HT1080 (cell line): ENCODE measurements around the gene MT1M. TPM values are rescaled to one million over a fixed set of nuclear protein-coding genes. Genes with fewer than 3 reads are reported as not detected.
A peak's percentile ranks its signal among the peaks of the same experiment; 100 is the strongest.

ENCODE experiments used
- DNase-seq: peaks from one replicate; pipeline ENCODE4 v3.0.0-alpha.2; 2015; ENCODE audit warnings: low read depth
- total RNA-seq: library from RNA; depleted of rRNA; stranded (reverse); fragments of >200 nt; shearing (Covaris generic); gene quantifications from 2 replicates; pipeline ENCODE4 v1.2.3, GENCODE V29; 2014

Gene MT1M
- total RNA-seq, 1 experiment from 2014 or later, result not detected

GRCh38 chr16:56626685-56627084, 5.8 kb upstream of the MT1M start:
- no peak for DNase-seq

- no peak for DNase-seq
Measured at GRCh38 chr16:56628486-56629350, 3.7 kb upstream of the MT1M start.

GRCh38 chr16:56629531-56629930, 2.9 kb upstream of the MT1M start:
- no peak for DNase-seq

GRCh38 chr16:56630134-56630533, 2.3 kb upstream of the MT1M start:
- DNase-seq, result no peak

- DNase-seq, result no peak
Measured at GRCh38 chr16:56631197-56631596, 1.3 kb upstream of the MT1M start.

DNA sequence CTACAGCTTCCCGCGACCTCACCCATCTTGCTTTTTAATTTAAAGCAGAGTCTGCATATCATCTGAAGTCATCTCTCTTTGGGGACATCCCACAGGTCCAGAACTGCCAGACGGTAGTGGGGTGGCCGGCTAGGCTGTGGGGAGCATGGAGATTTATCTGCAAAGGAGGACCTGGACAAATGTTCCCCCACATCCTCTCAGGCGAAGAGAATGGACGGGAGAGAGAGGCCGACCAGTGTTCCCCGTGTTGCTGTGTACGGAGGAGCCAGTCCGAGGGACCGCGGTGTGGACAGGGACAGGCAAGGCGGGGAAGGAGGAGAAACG, 665 bp upstream of the MT1M start:
- DNase-seq, result no peak

- DNase-seq, result no peak
Measured at GRCh38 chr16:56632848-56633365, 448 bp downstream of the MT1M start.

DNA sequence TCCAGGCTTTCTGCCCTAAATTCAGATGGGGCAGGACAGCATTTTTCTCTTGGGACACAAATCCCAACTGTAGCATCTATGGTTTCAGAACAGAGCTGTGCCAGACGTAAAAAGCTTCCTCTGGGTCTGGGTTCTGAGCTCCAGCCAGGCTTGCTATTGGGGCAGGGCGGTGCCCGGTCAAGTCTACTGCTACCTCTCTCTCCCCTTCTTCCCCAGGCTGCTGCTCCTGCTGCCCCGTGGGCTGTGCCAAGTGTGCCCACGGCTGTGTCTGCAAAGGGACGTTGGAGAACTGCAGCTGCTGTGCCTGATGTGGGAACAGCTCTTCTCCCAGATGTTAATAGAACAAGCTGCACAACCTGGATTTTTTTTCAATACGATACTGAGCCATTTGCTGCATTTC, 1.1 kb downstream of the MT1M start:
- DNase-seq, result no peak

GRCh38 chr16:56634715-56635440, 2.4 kb downstream of the MT1M start:
- DNase-seq, result no peak

DNA sequence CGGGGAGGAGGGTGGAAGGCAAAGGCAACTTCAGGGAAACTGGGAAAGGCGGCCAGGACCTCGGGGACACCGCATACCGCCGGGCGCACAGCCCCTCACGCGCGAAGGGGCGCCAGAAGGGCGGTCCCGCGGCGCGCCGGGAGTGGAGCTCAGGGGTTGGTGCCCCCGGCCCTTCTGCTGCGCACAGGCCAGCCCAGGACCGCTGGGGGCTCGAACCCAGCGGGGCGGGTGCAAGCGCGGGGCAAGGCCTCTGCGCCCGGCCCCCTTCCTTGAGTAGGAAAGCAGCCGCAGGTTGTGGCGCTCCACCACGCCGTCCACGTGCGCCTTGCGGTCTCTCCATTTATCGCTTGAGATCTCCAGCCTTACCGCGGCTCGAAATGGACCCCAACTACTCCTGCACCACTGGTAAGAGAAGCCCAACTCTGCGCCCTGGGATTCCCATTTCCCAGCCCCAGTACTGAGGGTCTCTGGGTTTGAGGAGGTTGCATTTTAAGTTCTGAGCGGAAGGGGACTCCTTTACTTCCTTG, 3.0 kb downstream of the MT1M start:
- DNase-seq, result no peak

- DNase-seq, result no peak
Measured at GRCh38 chr16:56636616-56637413, 4.4 kb downstream of the MT1M start.

GRCh38 chr16:56637814-56638750, 5.6 kb downstream of the MT1M start, which contains the start of gene MT1A:
MT1A (plus strand) TSS chr16:56638666; CDS start chr16:56638739, 73 bp downstream.
- DNase-seq, result no peak

GRCh38 chr16:56639045-56639444, 6.6 kb downstream of the MT1M start:
- no peak for DNase-seq

GRCh38 chr16:56640076-56640475, 7.6 kb downstream of the MT1M start:
- DNase-seq, result no peak

DNA sequence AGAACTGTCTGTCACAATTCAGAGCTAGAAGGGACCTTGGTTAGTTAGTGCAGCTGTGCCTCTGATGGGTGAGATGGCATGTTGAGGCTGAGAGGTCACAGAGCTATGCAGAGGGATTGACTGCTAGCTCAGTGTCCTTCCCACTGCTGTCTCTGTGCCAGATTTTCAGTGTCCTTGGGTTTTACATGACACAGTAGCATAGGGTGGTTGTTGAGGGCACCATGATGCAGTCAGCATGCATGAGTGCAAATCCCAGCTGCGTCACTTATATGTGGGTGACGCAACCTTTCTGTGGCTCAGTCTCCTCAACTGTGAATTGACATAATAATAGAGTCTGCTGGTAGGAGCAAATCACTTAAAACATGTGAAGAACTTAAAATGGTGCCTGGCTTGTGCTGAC, 8.7 kb downstream of the MT1M start:
- no peak for DNase-seq

- DNase-seq, result peak; percentile 42
Measured at GRCh38 chr16:56643080-56643778, 10.8 kb downstream of the MT1M start.

DNA sequence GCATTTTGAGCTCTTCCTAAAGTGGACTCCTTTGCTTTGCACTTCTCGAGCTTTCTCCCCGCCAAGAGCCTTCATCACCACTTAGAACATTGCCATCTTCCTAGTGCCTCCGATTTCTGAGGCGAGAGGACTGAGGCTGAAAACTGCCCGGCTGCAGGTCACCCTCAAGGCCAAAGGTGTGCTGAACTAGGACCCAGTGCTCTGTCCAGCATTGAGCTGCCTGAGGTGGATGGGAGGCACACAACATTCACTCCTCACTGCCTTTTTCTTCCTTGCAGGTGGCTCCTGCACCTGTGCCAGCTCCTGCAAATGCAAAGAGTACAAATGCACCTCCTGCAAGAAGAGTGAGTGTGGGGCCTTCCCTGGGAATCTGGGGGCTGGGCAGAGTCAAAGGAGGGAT, 11.4 kb downstream of the MT1M start:
- DNase-seq, result no peak

- no peak for DNase-seq
Measured at GRCh38 chr16:56645311-56645710, 12.9 kb downstream of the MT1M start.

- no peak for DNase-seq
Measured at GRCh38 chr16:56645838-56646237, 13.4 kb downstream of the MT1M start.
